A549 treated with AZD9567 at 1 μM for 4 hours (cell line): ENCODE measurements around the gene GAL3ST3. TPM values are rescaled to one million over a fixed set of nuclear protein-coding genes. Genes with fewer than 3 reads are reported as not detected.

Experiments
- total RNA-seq: library from RNA; stranded (reverse); fragments of 200-300 nt; extraction: Qiagen RNA extraction; gene quantifications from 5 replicates; pipeline ENCODE4 v1.2.3, GENCODE V29; 2022; ENCODE audit not compliant: insufficient read depth

Gene GAL3ST3, protein sequence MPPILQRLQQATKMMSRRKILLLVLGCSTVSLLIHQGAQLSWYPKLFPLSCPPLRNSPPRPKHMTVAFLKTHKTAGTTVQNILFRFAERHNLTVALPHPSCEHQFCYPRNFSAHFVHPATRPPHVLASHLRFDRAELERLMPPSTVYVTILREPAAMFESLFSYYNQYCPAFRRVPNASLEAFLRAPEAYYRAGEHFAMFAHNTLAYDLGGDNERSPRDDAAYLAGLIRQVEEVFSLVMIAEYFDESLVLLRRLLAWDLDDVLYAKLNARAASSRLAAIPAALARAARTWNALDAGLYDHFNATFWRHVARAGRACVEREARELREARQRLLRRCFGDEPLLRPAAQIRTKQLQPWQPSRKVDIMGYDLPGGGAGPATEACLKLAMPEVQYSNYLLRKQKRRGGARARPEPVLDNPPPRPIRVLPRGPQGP
- total RNA-seq: not detected in 5 replicates

GRCh38 chr11:66048547-66049323 lies at the start of gene GAL3ST3:
Gene GAL3ST3, minus strand, starts transcription at chr11:66049161. Its CDS starts 3,746 bp downstream, at chr11:66045415.

GRCh38 chr11:66069715-66070603 lies 21.0 kb upstream of the GAL3ST3 start, which contains the start of gene PACS1:
Gene PACS1, plus strand, starts transcription at chr11:66070272. Its CDS starts 215 bp downstream, at chr11:66070487.

GRCh38 chr11:66051766-66052663 lies 3.1 kb upstream of the GAL3ST3 start, which contains the start of gene SF3B2:
Gene SF3B2, plus strand, starts transcription at chr11:66052364. Its CDS starts 21 bp downstream, at chr11:66052385.

GRCh38 chr11:66026017-66026529 lies 22.9 kb downstream of the GAL3ST3 start, which contains the start of gene CATSPER1:
Gene CATSPER1, minus strand, starts transcription at chr11:66026479. Its CDS starts 100 bp downstream, at chr11:66026379.

DNA sequence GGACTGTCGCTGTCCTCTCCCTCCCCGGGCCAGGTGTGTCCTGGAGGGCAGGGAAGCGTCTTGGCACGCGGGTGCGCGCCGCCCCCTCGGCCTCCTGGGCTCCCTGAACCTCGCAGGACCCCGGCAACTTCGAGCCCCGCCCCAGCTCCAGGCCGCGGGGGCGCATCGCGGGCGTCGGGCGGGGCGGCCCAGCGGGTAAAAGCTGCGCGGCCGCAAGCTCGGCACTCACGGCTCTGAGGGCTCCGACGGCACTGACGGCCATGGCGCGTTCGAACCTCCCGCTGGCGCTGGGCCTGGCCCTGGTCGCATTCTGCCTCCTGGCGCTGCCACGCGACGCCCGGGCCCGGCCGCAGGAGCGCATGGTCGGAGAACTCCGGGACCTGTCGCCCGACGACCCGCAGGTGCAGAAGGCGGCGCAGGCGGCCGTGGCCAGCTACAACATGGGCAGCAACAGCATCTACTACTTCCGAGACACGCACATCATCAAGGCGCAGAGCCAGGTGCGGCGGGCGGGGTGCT lies 37.1 kb downstream of the GAL3ST3 start, which contains the start of gene CST6:
CST6 (plus strand) TSS at position 224 of the 519 bp plus-strand sequence; CDS start at position 261, 37 bp downstream.

DNA sequence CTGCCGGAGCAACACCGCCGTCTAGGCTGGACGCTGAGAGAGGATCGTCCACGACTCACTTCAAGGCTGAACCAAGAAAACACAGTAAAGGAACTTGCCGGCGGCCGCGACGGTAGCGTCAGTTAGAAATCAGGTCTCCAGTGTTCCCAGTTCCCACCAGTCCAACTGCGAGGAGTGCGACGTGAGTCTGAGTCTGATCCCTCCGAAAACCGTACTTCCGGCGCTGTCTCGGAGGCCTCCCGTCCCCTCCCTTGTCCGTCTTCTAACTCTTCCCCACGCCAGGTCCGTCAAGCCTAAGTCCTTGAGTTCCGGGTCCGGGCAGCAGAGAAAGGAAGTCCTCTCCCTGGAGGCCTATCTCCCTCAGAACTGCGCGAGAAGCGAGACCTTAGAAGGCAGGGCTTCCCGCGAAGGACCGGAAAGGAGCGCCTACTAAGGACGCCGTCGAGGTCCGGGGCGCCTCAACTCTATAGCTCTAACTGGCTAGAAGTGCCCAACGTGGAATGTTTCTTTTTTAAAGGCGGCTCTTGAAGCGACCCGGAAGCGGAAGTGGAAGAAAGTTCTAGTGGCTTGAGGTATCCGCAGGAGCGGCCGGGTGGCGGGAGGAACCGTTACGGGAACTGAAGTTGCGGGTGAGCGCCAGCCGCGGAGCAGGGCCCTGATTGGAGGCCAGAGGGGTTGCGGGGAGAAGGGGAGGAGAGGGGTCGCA lies 46.9 kb downstream of the GAL3ST3 start, which contains the start of the genes BANF1 and EIF1AD:
BANF1 (plus strand) TSS at position 562 of the 706 bp plus-strand sequence. CDS start 748 bp downstream, outside the sequence.
EIF1AD (minus strand) TSS at position 216 of the 706 bp plus-strand sequence. CDS start 1,768 bp downstream, outside the sequence.

Other genes with a start within 250 kb of the GAL3ST3 start
- 0.08 to 0.10 TPM (median 0.10 TPM) in 3 of 5 replicates, not detected in the others for gene SNX32, start 215.2 kb downstream of the GAL3ST3 start, total RNA-seq
- 2,195 to 2,429 TPM (median 2,317 TPM) in 5 replicates for gene CFL1, start 191.0 kb downstream of the GAL3ST3 start, total RNA-seq
- gene MUS81, start 188.7 kb downstream of the GAL3ST3 start, total RNA-seq: 18.2 to 33.2 TPM (median 29.7 TPM) in 5 replicates
- 0.54 to 1.7 TPM (median 1.3 TPM) in 4 of 5 replicates, not detected in the other for gene EFEMP2, start 176.4 kb downstream of the GAL3ST3 start, total RNA-seq
- gene CTSW, start 169.3 kb downstream of the GAL3ST3 start, total RNA-seq: 0.09 TPM in 3 of 5 replicates, not detected in the others
- 84.8 to 112 TPM (median 86.9 TPM) in 5 replicates for gene FIBP, start 160.7 kb downstream of the GAL3ST3 start, total RNA-seq
- gene CCDC85B, start 158.5 kb downstream of the GAL3ST3 start, total RNA-seq: 28.3 to 53.4 TPM (median 46.1 TPM) in 5 replicates
- gene FOSL1, start 148.8 kb downstream of the GAL3ST3 start, total RNA-seq: 119 to 205 TPM (median 139 TPM) in 5 replicates
- gene C11orf68, start 130.1 kb downstream of the GAL3ST3 start, total RNA-seq: 34.9 to 51.5 TPM (median 45.0 TPM) in 5 replicates
- gene DRAP1, start 129.7 kb downstream of the GAL3ST3 start, total RNA-seq: 129 to 249 TPM (median 206 TPM) in 5 replicates
- 0.25 TPM in 1 of 5 replicates, not detected in the others for gene TSGA10IP, start 103.7 kb downstream of the GAL3ST3 start, total RNA-seq
- 45.1 to 62.7 TPM (median 60.4 TPM) in 5 replicates for gene SART1, start 87.4 kb downstream of the GAL3ST3 start, total RNA-seq
- gene EIF1AD, start 47.0 kb downstream of the GAL3ST3 start, total RNA-seq: 38.4 to 48.6 TPM (median 42.4 TPM) in 5 replicates
- gene BANF1, start 46.7 kb downstream of the GAL3ST3 start, total RNA-seq: 271 to 480 TPM (median 473 TPM) in 5 replicates
- gene CST6, start 37.2 kb downstream of the GAL3ST3 start, total RNA-seq: not detected in 5 replicates
- gene CATSPER1, start 22.7 kb downstream of the GAL3ST3 start, total RNA-seq: 0.71 to 1.2 TPM (median 1.1 TPM) in 4 of 5 replicates, not detected in the other
- 161 to 190 TPM (median 171 TPM) in 5 replicates for gene SF3B2, start 3.2 kb upstream of the GAL3ST3 start, total RNA-seq
- gene PACS1, start 21.1 kb upstream of the GAL3ST3 start, total RNA-seq: 61.1 to 87.1 TPM (median 78.1 TPM) in 5 replicates
- 40.0 to 50.4 TPM (median 45.9 TPM) in 5 replicates for gene KLC2, start 208.5 kb upstream of the GAL3ST3 start, total RNA-seq
- 130 to 148 TPM (median 140 TPM) in 5 replicates for gene RAB1B, start 219.5 kb upstream of the GAL3ST3 start, total RNA-seq
- 2.3 to 2.6 TPM (median 2.5 TPM) in 4 of 5 replicates, not detected in the other for gene CNIH2, start 229.0 kb upstream of the GAL3ST3 start, total RNA-seq
- 113 to 127 TPM (median 120 TPM) in 5 replicates for gene YIF1A, start 240.0 kb upstream of the GAL3ST3 start, total RNA-seq
- 2.3 to 3.9 TPM (median 3.9 TPM) in 5 replicates for gene TMEM151A, start 242.7 kb upstream of the GAL3ST3 start, total RNA-seq